Activated CD4-positive, alpha-beta memory T cell treated with anti-CD3 and anti-CD28 coated beads for 36 hours (primary cell): ENCODE data around the gene SRBD1. TPM values are rescaled to one million over a fixed set of nuclear protein-coding genes. Genes with fewer than 3 reads are reported as not detected.

Experiments used
- CTCF ChIA-PET: fragments of 350-600 bp; sonication (Branson Sonifier 250); formaldehyde crosslinking; loops from one replicate; lab custom pipeline; 2021; ENCODE audit warnings: antibody characterized with exemption, inconsistent platforms; lab: Charles Lee
- POLR2A ChIA-PET: fragments of 350-600 bp; sonication (Branson Sonifier 250); formaldehyde crosslinking; loops from one replicate; lab custom pipeline; 2021; ENCODE audit warnings: antibody characterized with exemption; lab: Charles Lee
- DNase-seq: peaks from one replicate; pipeline ENCODE4 v3.0.0-alpha.2; 2020
- H3K27ac Mint-ChIP-seq: one replicate; pipeline ENCODE4 v1.8.0; 2021; ENCODE audit warnings: mixed read lengths
- H3K27me3 Mint-ChIP-seq: one replicate; pipeline ENCODE4 v1.8.0; 2021; ENCODE audit warnings: mixed read lengths
- H3K36me3 Mint-ChIP-seq: one replicate; pipeline ENCODE4 v1.8.0; 2021; ENCODE audit warnings: mixed read lengths
- H3K4me1 Mint-ChIP-seq: one replicate; pipeline ENCODE4 v1.8.0; 2021; ENCODE audit warnings: low read depth, mixed read lengths
- H3K4me3 Mint-ChIP-seq: one replicate; pipeline ENCODE4 v1.8.0; 2021; ENCODE audit warnings: mild to moderate bottlenecking, mixed read lengths
- H3K9me3 Mint-ChIP-seq: one replicate; pipeline ENCODE4 v1.8.0; 2021; ENCODE audit warnings: mixed read lengths
- intact Hi-C: fragments of 100-400 bp; cut with micrococcal nuclease; formaldehyde crosslinking; loops from one replicate; pipeline ENCODE4 v1.15.1; 2023
- total RNA-seq, 2 experiments: library from RNA; stranded (reverse); gene quantifications; one replicate each; pipeline ENCODE4 v1.2.3, GENCODE V29; 2021

The SRBD1 gene
- total RNA-seq, 2 experiments from 2014 or later: 19.3 to 20.5 TPM

- ChIA-PET CTCF (interaction anchor here (1.6 to 2.4 kb wide), 2 partner anchors 14 to 17 kb away, joined by 4 to 12 read pairs; no protein-coding TSS in a partner anchor), POLR2A (no interaction called here)
- Mint-ChIP-seq H3K36me3 (peaks cover 24% of the 10 kb centered on the region), H3K4me1 (peaks cover 16% of the 10 kb centered on the region), H3K9me3 (no peaks in the 10 kb centered on the region), H3K27ac (peak overlapping the region; percentile 49), H3K27me3 (no peaks in the 10 kb centered on the region), H3K4me3 (no peak overlapping the region)
- DNase-seq: no peak
- intact Hi-C loops: loop anchor here (1.0 to 10.0 kb wide), 4 partner anchors 16 to 734 kb away; partner anchors contain the start of gene SRBD1
These were observed 42.1 kb downstream of the SRBD1 start for GRCh38 chr2:45568935-45569334.

DNA sequence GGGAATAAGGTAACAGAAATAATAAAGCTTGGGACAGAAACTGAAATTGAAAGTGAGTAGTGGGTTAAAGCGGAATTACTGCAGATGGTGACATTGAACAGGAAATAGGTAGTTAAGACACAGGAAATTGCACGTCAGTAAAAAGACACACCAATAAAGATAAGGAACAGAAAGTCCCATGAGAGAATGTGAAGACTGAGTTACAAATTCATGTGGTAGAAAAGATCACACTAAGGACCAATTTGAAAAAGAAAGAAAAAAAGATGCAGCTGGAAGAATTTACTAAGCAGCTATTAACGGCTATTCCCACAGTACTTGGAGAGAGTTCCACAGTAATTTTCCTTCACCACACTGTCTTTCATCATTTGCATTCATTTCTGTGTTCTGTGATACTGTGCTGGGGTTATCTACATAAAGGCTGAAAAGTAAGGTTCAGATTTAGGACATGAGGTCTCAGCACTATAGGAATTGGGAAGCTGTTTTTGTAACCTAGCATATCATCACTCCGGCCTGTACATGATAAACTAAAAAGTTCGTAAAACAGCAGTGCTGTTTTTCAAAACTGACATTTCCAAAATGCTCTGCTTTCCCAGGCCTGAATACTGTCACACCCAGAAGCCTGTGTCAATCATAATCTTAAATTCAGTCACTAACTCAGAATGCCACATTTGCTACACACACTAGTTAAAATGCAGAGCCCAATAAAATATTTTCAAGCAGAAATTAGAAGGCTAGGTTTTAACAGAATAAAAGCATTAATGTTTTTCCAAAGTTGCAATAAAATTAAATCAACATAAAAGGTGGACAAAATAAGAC lies 42.9 kb downstream of the SRBD1 start:
- Mint-ChIP-seq H3K9me3 (no peaks in the 10 kb centered on the region), H3K4me3 (peak overlapping the region; percentile 60), H3K27ac (peak overlapping the region; percentile 89), H3K4me1 (peaks cover 20% of the 10 kb centered on the region), H3K27me3 (no peaks in the 10 kb centered on the region), H3K36me3 (peaks cover 21% of the 10 kb centered on the region)
- intact Hi-C loops: loop anchor here (1.0 to 10.0 kb wide), 5 partner anchors 14 to 733 kb away; partner anchors contain the start of gene SRBD1
- ChIA-PET POLR2A (interaction anchor here (0.5 to 1.5 kb wide), 2 partner anchors 14 to 1139 kb away, joined by 3 to 5 read pairs; no protein-coding TSS in a partner anchor), CTCF (interaction anchor here (1.0 to 2.4 kb wide), 5 partner anchors 14 to 587 kb away, joined by 3 to 12 read pairs (median 4); no protein-coding TSS in a partner anchor)
- DNase-seq: no peak

- H3K4me3 Mint-ChIP-seq: peak overlapping the region; percentile 60
- H3K9me3 Mint-ChIP-seq: no peaks in the 10 kb centered on the region
- peaks cover 17% of the 10 kb centered on the region for H3K36me3 Mint-ChIP-seq
- no peak for DNase-seq
- peaks cover 20% of the 10 kb centered on the region for H3K4me1 Mint-ChIP-seq
- CTCF ChIA-PET: interaction anchor here (1.0 to 2.4 kb wide), 5 partner anchors 13 to 586 kb away, joined by 3 to 12 read pairs (median 4); no protein-coding TSS in a partner anchor
- intact Hi-C loops: loop anchor here (1.0 to 10.0 kb wide), 2 partner anchors 13 to 733 kb away; no protein-coding TSS in a partner anchor
- POLR2A ChIA-PET: interaction anchor here (0.5 to 1.5 kb wide), 3 partner anchors 9 to 1139 kb away, joined by 3 to 5 read pairs (median 4); no protein-coding TSS in a partner anchor
- peak overlapping the region; percentile 89 for H3K27ac Mint-ChIP-seq
- no peaks in the 10 kb centered on the region for H3K27me3 Mint-ChIP-seq
These were observed 43.6 kb downstream of the SRBD1 start for GRCh38 chr2:45567288-45567963.

DNA sequence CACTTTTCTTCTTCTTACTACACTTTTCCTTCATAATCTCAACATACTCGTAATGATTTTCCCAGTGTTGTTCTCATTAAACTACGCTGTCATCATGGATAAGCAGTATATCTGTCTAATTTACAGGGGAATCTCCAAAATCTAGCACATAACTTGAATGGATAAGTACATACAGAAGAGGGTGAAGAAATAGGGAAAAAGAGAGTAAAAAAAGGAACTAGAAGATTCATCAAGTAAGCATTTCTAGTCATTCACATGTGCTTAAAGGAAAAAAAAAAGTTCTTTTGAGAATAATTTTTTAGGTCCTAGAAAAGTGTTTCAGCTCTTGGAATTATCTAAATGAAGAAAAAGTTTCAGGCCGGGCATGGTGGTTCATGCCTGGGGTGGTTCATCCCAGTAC lies 51.6 kb downstream of the SRBD1 start:
- H3K4me3 Mint-ChIP-seq: no peak overlapping the region
- H3K9me3 Mint-ChIP-seq: no peaks in the 10 kb centered on the region
- CTCF ChIA-PET: interaction anchor here (0.6 kb wide), 1 partner anchor 51 kb away, joined by 3 read pairs; no protein-coding TSS in a partner anchor
- H3K27me3 Mint-ChIP-seq: no peaks in the 10 kb centered on the region
- intact Hi-C loops: no loop called here
- peaks cover 17% of the 10 kb centered on the region for H3K4me1 Mint-ChIP-seq
- POLR2A ChIA-PET: no interaction called here
- peaks cover 10% of the 10 kb centered on the region for H3K36me3 Mint-ChIP-seq
- H3K27ac Mint-ChIP-seq: no peak overlapping the region
- DNase-seq: no peak

DNA sequence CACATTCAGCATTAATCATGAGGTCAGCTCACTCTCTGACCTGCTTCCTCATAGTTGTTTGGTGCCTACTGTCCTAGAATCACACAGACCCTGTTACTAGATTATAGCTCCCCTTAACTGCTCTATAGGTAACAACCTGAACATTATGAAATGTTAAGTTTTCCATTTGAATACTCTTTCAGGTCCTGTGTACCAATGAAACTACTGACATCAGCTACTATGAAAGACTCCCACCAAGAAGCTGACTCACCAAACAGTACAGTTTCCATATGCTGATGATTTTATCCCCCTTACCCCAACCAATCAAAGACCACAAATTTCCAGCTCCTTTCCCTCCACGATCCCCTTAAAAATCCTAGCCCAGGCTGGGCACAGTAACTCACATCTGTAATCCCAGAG lies 56.3 kb downstream of the SRBD1 start:
- intact Hi-C loops: loop anchor here (1.0 to 2.0 kb wide), 3 partner anchors 13 to 57 kb away; partner anchors contain the start of gene SRBD1
- Mint-ChIP-seq H3K27ac (peak overlapping the region; percentile 77), H3K27me3 (no peaks in the 10 kb centered on the region), H3K9me3 (no peaks in the 10 kb centered on the region), H3K4me3 (no peak overlapping the region), H3K4me1 (peaks cover 28% of the 10 kb centered on the region), H3K36me3 (peaks cover 27% of the 10 kb centered on the region)
- ChIA-PET CTCF (interaction anchor here (0.8 to 1.7 kb wide), 5 partner anchors 13 to 573 kb away, joined by 3 to 7 read pairs (median 4); partner anchors contain the start of gene SRBD1), POLR2A (interaction anchor here (1.0 to 1.3 kb wide), 2 partner anchors 13 to 58 kb away, joined by 4 to 5 read pairs; no protein-coding TSS in a partner anchor)
- no peak for DNase-seq

- Mint-ChIP-seq H3K27me3 (no peaks in the 10 kb centered on the region), H3K27ac (peak overlapping the region; percentile 77), H3K9me3 (no peaks in the 10 kb centered on the region), H3K4me3 (peak overlapping the region; percentile 12), H3K36me3 (peaks cover 27% of the 10 kb centered on the region), H3K4me1 (peaks cover 28% of the 10 kb centered on the region)
- intact Hi-C loops: loop anchor here (1.0 to 2.0 kb wide), 3 partner anchors 13 to 57 kb away; partner anchors contain the start of gene SRBD1
- POLR2A ChIA-PET: interaction anchor here (1.0 to 1.3 kb wide), 2 partner anchors 13 to 57 kb away, joined by 4 to 5 read pairs; no protein-coding TSS in a partner anchor
- peak; percentile 16 for DNase-seq
- CTCF ChIA-PET: interaction anchor here (0.8 to 1.7 kb wide), 5 partner anchors 14 to 573 kb away, joined by 3 to 7 read pairs (median 4); partner anchors contain the start of gene SRBD1
These were observed 56.9 kb downstream of the SRBD1 start for GRCh38 chr2:45554073-45554741.

DNA sequence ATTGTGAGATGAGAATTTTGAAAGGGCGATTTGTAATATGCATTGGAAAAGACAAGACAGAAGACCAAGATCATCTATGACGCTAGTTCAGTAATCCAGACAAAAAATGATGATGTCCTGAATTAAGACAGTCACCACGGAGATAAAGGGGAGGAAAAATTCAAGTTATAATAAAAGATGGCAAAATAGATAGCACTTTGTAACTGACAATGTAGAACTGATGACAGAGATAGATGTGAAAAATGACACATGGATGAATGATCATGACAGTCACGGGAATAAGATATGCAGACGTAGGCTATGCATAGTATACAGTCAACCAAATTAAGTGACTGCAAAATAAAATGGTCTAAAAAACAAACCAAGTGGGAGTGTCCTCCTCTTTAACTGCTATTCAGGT lies 59.2 kb downstream of the SRBD1 start:
- intact Hi-C loops: no loop called here
- Mint-ChIP-seq H3K36me3 (peaks cover 29% of the 10 kb centered on the region), H3K4me3 (no peak overlapping the region), H3K4me1 (peaks cover 28% of the 10 kb centered on the region), H3K27ac (no peak overlapping the region), H3K27me3 (no peaks in the 10 kb centered on the region), H3K9me3 (no peaks in the 10 kb centered on the region)
- no peak for DNase-seq
- CTCF ChIA-PET: no interaction called here
- POLR2A ChIA-PET: no interaction called here

DNA sequence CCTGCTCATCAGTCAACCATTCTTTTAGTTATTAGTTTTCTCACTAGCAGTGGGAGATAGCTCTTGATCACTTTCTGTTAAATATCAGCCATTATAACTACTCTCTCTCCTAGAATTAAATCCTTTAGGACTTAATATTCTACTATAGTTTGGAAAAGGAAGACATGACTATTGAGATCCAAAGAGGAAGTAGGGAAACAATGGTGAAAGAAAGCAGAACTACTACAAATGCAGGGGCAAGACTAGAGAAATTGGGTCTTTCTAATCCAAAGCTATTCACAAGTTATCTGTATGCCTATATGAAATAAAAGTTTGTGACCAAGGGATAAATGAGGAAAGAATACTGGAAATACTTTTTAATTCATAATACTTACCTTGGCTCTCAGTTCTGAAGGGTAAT lies 65.1 kb downstream of the SRBD1 start:
- DNase-seq: no peak
- ChIA-PET CTCF (no interaction called here), POLR2A (no interaction called here)
- Mint-ChIP-seq H3K36me3 (peaks cover 53% of the 10 kb centered on the region), H3K4me1 (peaks cover 5% of the 10 kb centered on the region), H3K4me3 (no peak overlapping the region), H3K27ac (no peak overlapping the region), H3K9me3 (peaks cover 2% of the 10 kb centered on the region), H3K27me3 (no peaks in the 10 kb centered on the region)
- intact Hi-C loops: no loop called here

- ChIA-PET CTCF (interaction anchor here (1.1 kb wide), 1 partner anchor 562 kb away, joined by 4 read pairs; no protein-coding TSS in a partner anchor), POLR2A (no interaction called here)
- Mint-ChIP-seq H3K4me3 (no peak overlapping the region), H3K36me3 (peaks cover 49% of the 10 kb centered on the region), H3K9me3 (peaks cover 2% of the 10 kb centered on the region), H3K27ac (no peak overlapping the region), H3K27me3 (no peaks in the 10 kb centered on the region), H3K4me1 (no peaks in the 10 kb centered on the region)
- DNase-seq: no peak
- intact Hi-C loops: no loop called here
These were observed 67.8 kb downstream of the SRBD1 start for GRCh38 chr2:45543257-45543656.

GRCh38 chr2:45542013-45542412 lies 69.1 kb downstream of the SRBD1 start:
- Mint-ChIP-seq H3K9me3 (peaks cover 2% of the 10 kb centered on the region), H3K4me1 (no peaks in the 10 kb centered on the region), H3K27me3 (no peaks in the 10 kb centered on the region), H3K36me3 (peaks cover 55% of the 10 kb centered on the region), H3K4me3 (no peak overlapping the region), H3K27ac (no peak overlapping the region)
- DNase-seq: no peak
- POLR2A ChIA-PET: no interaction called here
- CTCF ChIA-PET: no interaction called here
- intact Hi-C loops: no loop called here

DNA sequence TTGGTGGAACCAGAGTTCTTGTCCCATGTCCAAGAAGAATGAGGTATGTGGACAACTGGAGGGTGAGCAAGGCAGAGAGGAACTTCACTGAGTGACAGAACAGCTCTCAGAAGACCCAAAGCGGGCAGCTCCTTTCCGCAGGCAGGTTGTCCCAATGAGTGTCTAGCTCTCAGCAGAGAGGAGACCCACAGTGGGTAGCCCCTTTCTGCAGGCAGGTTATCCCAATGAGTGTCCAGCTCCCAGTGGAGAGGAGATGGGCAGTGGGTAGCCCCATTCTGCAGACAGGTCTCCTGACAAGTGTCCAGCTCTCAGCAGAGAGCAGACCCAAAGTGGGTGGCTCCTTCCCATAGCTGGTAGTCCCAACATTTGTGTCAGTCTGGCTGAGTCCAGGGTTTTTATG lies 69.6 kb downstream of the SRBD1 start:
- H3K36me3 Mint-ChIP-seq: peaks cover 55% of the 10 kb centered on the region
- ChIA-PET CTCF (no interaction called here), POLR2A (no interaction called here)

More for the DNA sequence above, 69.6 kb downstream of the SRBD1 start:
- Mint-ChIP-seq H3K4me1 (no peaks in the 10 kb centered on the region), H3K27ac (no peak overlapping the region), H3K4me3 (no peak overlapping the region), H3K9me3 (peaks cover 2% of the 10 kb centered on the region), H3K27me3 (no peaks in the 10 kb centered on the region)
- intact Hi-C loops: no loop called here
- DNase-seq: no peak
